ENCODE data around the gene TOR4A. TPM values are rescaled to one million over a fixed set of nuclear protein-coding genes. Genes with fewer than 3 reads are reported as not detected.

The TOR4A gene
- total and polyA plus RNA-seq, 9 of the 15 experiments (the other 6 are each of a cell fraction or from before 2014, with no cell fraction given) = 3.9 to 49.2 (median 8.8) TPM

DNA sequence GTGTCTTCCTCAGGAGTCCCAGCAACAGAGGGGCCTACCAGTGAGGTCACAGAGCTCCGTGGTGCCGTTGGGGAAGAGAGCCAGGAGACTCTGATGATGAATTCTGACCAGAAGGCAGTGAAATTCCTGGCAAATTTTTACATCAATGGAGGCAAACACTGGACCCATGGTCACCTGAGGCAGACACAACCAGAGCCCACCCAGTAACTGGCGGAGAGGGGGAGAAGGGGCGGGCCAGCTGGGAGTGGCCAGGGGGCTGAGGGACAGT is 26.4 kb upstream of the TOR4A start, which contains the start of gene STPG3 (continued):
- TF ChIP-seq ARID4B (CRISPR knock-in tag; IDR thresholded peaks at IDR 0.05) = no peak
- no peak for TF ChIP-seq ELF4 (CRISPR knock-in tag; IDR thresholded peaks at IDR 0.05)
- no peak for TF ChIP-seq ZNF79 (CRISPR knock-in tag; IDR thresholded peaks at IDR 0.05; ENCODE audit: low read depth)
- no peak for TF ChIP-seq NR2F6 (CRISPR knock-in tag; IDR thresholded peaks at IDR 0.05)
- no peak for TF ChIP-seq ZNF586 (CRISPR knock-in tag; conservative IDR thresholded peaks at IDR 0.05)
- TF ChIP-seq SMAD1 (IDR thresholded peaks at IDR 0.05; ENCODE audit: low read depth, low read length, partially characterized antibody) = no peak
- TF ChIP-seq, protein P1, sequence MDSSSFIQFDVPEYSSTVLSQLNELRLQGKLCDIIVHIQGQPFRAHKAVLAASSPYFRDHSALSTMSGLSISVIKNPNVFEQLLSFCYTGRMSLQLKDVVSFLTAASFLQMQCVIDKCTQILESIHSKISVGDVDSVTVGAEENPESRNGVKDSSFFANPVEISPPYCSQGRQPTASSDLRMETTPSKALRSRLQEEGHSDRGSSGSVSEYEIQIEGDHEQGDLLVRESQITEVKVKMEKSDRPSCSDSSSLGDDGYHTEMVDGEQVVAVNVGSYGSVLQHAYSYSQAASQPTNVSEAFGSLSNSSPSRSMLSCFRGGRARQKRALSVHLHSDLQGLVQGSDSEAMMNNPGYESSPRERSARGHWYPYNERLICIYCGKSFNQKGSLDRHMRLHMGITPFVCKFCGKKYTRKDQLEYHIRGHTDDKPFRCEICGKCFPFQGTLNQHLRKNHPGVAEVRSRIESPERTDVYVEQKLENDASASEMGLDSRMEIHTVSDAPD (CRISPR knock-in tag; IDR thresholded peaks at IDR 0.05) = no peak
- no peak for TF ChIP-seq ZNF431 (CRISPR knock-in tag; IDR thresholded peaks at IDR 0.05)
- no peak for TF ChIP-seq ZNF316 (IDR thresholded peaks at IDR 0.05)
- no peak for TF ChIP-seq JUN (IDR thresholded peaks at IDR 0.05; ENCODE audit: borderline replicate concordance, low read depth, low read length)
- TF ChIP-seq JUN (CRISPR knock-in tag; IDR thresholded peaks at IDR 0.05; ENCODE audit: borderline replicate concordance) = no peak
